HG03558 (cell line): ENCODE measurements around the gene PATE1.
"Not testable (repeated sequence)": the region's sequence is repeated elsewhere in the genome, so short reads cannot be mapped to it uniquely, and the experiment has no call there.

Experiments used
- ATAC-seq: cut with Tn5 transposase; IDR thresholded peaks from one replicate; pipeline ENCODE4 v1.9.1; 2021; ENCODE audit warnings: moderate number of reproducible peaks; ENCODE audit not compliant: unreplicated experiment; ENCODE audit errors: extremely low read depth

PATE1 gene

GRCh38 chr11:125745979-125746378 lies at the start of gene PATE1:
Gene PATE1, plus strand, starts transcription at chr11:125746279. Its CDS starts 26 bp downstream, at chr11:125746305.
- no peak for ATAC-seq

GRCh38 chr11:125701018-125701610 lies 45.0 kb upstream of the PATE1 start:
- ATAC-seq, result no peak

- no peak for ATAC-seq
Observed at GRCh38 chr11:125701858-125702621, 44.0 kb upstream of the PATE1 start.

GRCh38 chr11:125704686-125705085 lies 41.4 kb upstream of the PATE1 start:
- ATAC-seq, result not testable (repeated sequence)

GRCh38 chr11:125720781-125721180 lies 25.3 kb upstream of the PATE1 start:
- no peak for ATAC-seq

- ATAC-seq, result no peak
Observed at GRCh38 chr11:125724125-125724524, 22.0 kb upstream of the PATE1 start.

GRCh38 chr11:125728969-125729368 lies 17.1 kb upstream of the PATE1 start:
- no peak for ATAC-seq

GRCh38 chr11:125740617-125741016 lies 5.5 kb upstream of the PATE1 start:
- no peak for ATAC-seq

- no peak for ATAC-seq
Observed at GRCh38 chr11:125743681-125744080, 2.4 kb upstream of the PATE1 start.

- no peak for ATAC-seq
Observed at GRCh38 chr11:125750629-125751028, 4.5 kb downstream of the PATE1 start.

- no peak for ATAC-seq
Observed at GRCh38 chr11:125756050-125756449, 10.0 kb downstream of the PATE1 start.

GRCh38 chr11:125762445-125762844 lies 16.4 kb downstream of the PATE1 start:
- ATAC-seq, result no peak

GRCh38 chr11:125763483-125763882 lies 17.4 kb downstream of the PATE1 start:
- no peak for ATAC-seq

- ATAC-seq, result no peak
Observed at GRCh38 chr11:125766251-125766650, 20.2 kb downstream of the PATE1 start.

GRCh38 chr11:125768336-125769046 lies 22.4 kb downstream of the PATE1 start:
- ATAC-seq, result no peak

- no peak for ATAC-seq
Observed at GRCh38 chr11:125770583-125770982, 24.5 kb downstream of the PATE1 start.

- ATAC-seq, result no peak
Observed at GRCh38 chr11:125772834-125773505, 26.9 kb downstream of the PATE1 start.

GRCh38 chr11:125773516-125773915 lies 27.4 kb downstream of the PATE1 start:
- no peak for ATAC-seq

- no peak for ATAC-seq
Observed at GRCh38 chr11:125777309-125777708, 31.2 kb downstream of the PATE1 start.

- no peak for ATAC-seq
Observed at GRCh38 chr11:125778728-125779127, 32.6 kb downstream of the PATE1 start, which contains the start of gene PATE2. Gene PATE2, minus strand, starts transcription at chr11:125778828. Its CDS starts 55 bp downstream, at chr11:125778773.

GRCh38 chr11:125784678-125785077 lies 38.6 kb downstream of the PATE1 start:
- ATAC-seq, result no peak
